Epithelial cell of prostate (primary cell): ENCODE measurements around the gene DNAJB1.
"Not testable (repeated sequence)": the region's sequence is repeated elsewhere in the genome, so short reads cannot be mapped to it uniquely, and the experiment has no call there.

Experiments used
- DNase-seq: peaks from one replicate; pipeline ENCODE4 v3.0.0-alpha.2; 2011; ENCODE audit warnings: low read depth, low spot score
- H3K27ac ChIP-seq: fragments of 450-650 bp; 2 replicates; pipeline ENCODE4 v1.5.1; 2017; ENCODE audit warnings: mild to moderate bottlenecking

The DNAJB1 gene

GRCh38 chr19:14553939-14554243 is 35.7 kb upstream of the DNAJB1 start:
- peak overlapping the region; percentile 64 for H3K27ac ChIP-seq
- no peak for DNase-seq

- no peak for DNase-seq
- no peak overlapping the region for H3K27ac ChIP-seq
Measured at GRCh38 chr19:14553042-14553938, 35.1 kb upstream of the DNAJB1 start.

GRCh38 chr19:14552006-14552360 is 33.8 kb upstream of the DNAJB1 start:
- not testable (repeated sequence) for DNase-seq
- H3K27ac ChIP-seq, result peak overlapping the region; percentile 67

- peak overlapping the region; percentile 67 for H3K27ac ChIP-seq
- DNase-seq, result not testable (repeated sequence)
Measured at GRCh38 chr19:14551134-14552005, 33.2 kb upstream of the DNAJB1 start.

GRCh38 chr19:14550201-14550754 is 32.1 kb upstream of the DNAJB1 start:
- H3K27ac ChIP-seq, result peak overlapping the region; percentile 67
- peak; percentile 54 for DNase-seq

- no peak for DNase-seq
- peak overlapping the region; percentile 11 for H3K27ac ChIP-seq
Measured at GRCh38 chr19:14545716-14546082, 27.5 kb upstream of the DNAJB1 start.

- no peak for DNase-seq
- H3K27ac ChIP-seq, result peak overlapping the region; percentile 11
Measured at GRCh38 chr19:14544977-14545715, 26.9 kb upstream of the DNAJB1 start.

GRCh38 chr19:14544047-14544446 is 25.9 kb upstream of the DNAJB1 start:
- peak overlapping the region; percentile 24 for H3K27ac ChIP-seq
- DNase-seq, result no peak

- DNase-seq, result no peak
- H3K27ac ChIP-seq, result peak overlapping the region; percentile 62
Measured at GRCh38 chr19:14542711-14543328, 24.6 kb upstream of the DNAJB1 start.

- not testable (repeated sequence) for H3K27ac ChIP-seq
Measured at GRCh38 chr19:14541979-14542378, 23.8 kb upstream of the DNAJB1 start.

GRCh38 chr19:14540741-14541525 is 22.7 kb upstream of the DNAJB1 start:
- H3K27ac ChIP-seq, result no peak overlapping the region
- no peak for DNase-seq

More at GRCh38 chr19:14541979-14542378, 23.8 kb upstream of the DNAJB1 start:
- not testable (repeated sequence) for DNase-seq

- H3K27ac ChIP-seq, result peak overlapping the region; percentile 35
Measured at GRCh38 chr19:14536926-14537692, 18.9 kb upstream of the DNAJB1 start.

GRCh38 chr19:14533450-14533849 is 15.3 kb upstream of the DNAJB1 start:
- no peak overlapping the region for H3K27ac ChIP-seq
- no peak for DNase-seq

More at GRCh38 chr19:14536926-14537692, 18.9 kb upstream of the DNAJB1 start:
- DNase-seq, result peak; percentile 84

- DNase-seq, result no peak
- H3K27ac ChIP-seq, result no peak overlapping the region
Measured at GRCh38 chr19:14530506-14530905, 12.3 kb upstream of the DNAJB1 start.

GRCh38 chr19:14530005-14530348 is 11.8 kb upstream of the DNAJB1 start:
- no peak for DNase-seq
- H3K27ac ChIP-seq, result peak overlapping the region; percentile 99

- H3K27ac ChIP-seq, result peak within 1 kb of the TSS; percentile 99
- peak; percentile 99 for DNase-seq
Measured at GRCh38 chr19:14529254-14530004, 11.2 kb upstream of the DNAJB1 start, which contains the start of gene TECR. Gene TECR, plus strand, starts transcription at chr19:14529594. Its CDS starts 103 bp downstream, at chr19:14529697.

GRCh38 chr19:14528419-14529253 is 10.4 kb upstream of the DNAJB1 start:
- no peak for DNase-seq
- H3K27ac ChIP-seq, result peak overlapping the region; percentile 99
